ENCODE measurements around the gene PAK5. TPM values are rescaled to one million over a fixed set of nuclear protein-coding genes. Genes with fewer than 3 reads are reported as not detected.
A peak's percentile ranks its signal among the peaks of the same experiment; 100 is the strongest.

PAK5 gene
- polyA plus RNA-seq, 2 of the 4 experiments (the other 2 are of a cell fraction) = 0.01 TPM; not detected in 1

DNA sequence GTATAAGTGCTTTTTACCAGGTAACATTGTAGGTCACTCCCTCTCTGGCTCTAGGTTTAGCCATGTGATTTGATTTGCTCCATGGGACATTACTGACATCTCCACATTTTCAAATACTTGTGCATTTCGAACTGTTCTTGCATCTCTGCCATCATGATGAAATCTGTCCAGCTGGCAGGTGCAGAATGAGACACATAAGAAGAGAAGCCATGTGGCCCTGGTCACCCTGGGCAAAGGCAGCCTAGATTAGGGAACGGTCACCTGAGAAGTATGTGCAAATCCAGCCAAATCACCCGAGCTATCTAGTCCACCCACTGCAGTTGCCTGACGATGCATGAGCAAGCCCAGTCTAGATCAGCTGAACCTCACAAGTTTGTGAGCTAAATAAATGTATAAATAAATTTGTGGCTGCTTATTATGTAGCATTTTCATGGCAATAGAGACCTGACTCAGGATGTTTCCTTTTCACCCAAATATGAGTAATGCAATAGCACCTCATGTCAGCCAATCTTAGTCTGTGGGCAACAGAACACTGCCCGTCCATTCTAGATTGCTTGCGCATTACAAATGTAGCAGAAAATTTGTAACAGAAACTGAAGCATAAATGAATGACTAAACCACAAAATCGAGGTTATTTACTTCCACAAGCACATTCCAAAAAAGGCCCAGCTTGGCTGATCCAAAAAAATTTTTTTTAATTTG lies 115.2 kb downstream of the PAK5 start:
- Histone ChIP-seq H3K4me3 (no peak overlapping the region), H3K9me3 (no peaks in the 10 kb centered on the region), H3K4me2 (no peak overlapping the region), H3K27ac (no peak overlapping the region), H3K4me1 (no peaks in the 10 kb centered on the region)
- CTCF ChIA-PET = interaction anchor here (0.7 kb wide), 1 partner anchor 37 kb away, joined by 3 read pairs; no protein-coding TSS in a partner anchor
- WGBS (ENCODE audit: missing lambda C conversion rate) = 17% methylated on average over 7 of the region's 7 CpGs
- ATAC-seq = no peak
- POLR2A ChIA-PET = no interaction called here
- no peak for FAIRE-seq
- DNase-seq (ENCODE audit: low read depth in 1 of 2, low spot score in 1 of 2) = no peak
- TF ChIP-seq EHF (CRISPR knock-in tag; IDR thresholded peaks at IDR 0.05) = no peak
- TF ChIP-seq RCOR1 (IDR thresholded peaks at IDR 0.05; ENCODE audit: low read depth, low read length) = no peak

DNA sequence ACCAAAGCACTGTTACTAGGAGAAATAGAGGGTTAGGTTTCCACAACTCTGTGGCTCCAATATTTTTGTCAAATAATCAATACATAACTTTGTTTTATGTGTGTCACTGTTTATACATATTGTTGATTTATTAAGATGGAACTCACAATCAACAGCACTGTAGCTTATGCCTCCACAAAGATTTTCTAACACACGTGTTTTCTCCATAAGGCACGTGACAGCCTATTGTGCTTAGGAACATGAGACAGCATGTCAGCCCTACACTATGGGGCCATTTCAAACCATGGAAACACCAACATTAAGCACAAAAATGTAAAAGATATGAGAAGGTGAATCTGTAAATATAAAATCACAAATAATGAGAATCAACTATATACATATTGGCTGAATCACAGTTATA lies 127.0 kb downstream of the PAK5 start:
- H3K4me2 ChIP-seq = no peak overlapping the region
- POLR2A ChIA-PET = no interaction called here
- TF ChIP-seq HEYL (CRISPR knock-in tag; IDR thresholded peaks at IDR 0.05) (no peak), FOSB (CRISPR knock-in tag; IDR thresholded peaks at IDR 0.05) (no peak), BHLHE40 (IDR thresholded peaks at IDR 0.05; ENCODE audit: low read depth, low read length) (no peak), ZNF302 (CRISPR knock-in tag; IDR thresholded peaks at IDR 0.05) (no peak), MAFK (IDR thresholded peaks at IDR 0.05; ENCODE audit: partially characterized antibody) (no peak), ESRRA (IDR thresholded peaks at IDR 0.05; ENCODE audit: borderline replicate concordance, low read length) (no peak), CHD4 (IDR thresholded peaks at IDR 0.05; ENCODE audit: borderline replicate concordance) (no peak), CEBPB (IDR thresholded peaks at IDR 0.05) (no peak), PHF8 (IDR thresholded peaks at IDR 0.05; ENCODE audit: borderline replicate concordance, low read depth) (no peak), CHD2 (IDR thresholded peaks at IDR 0.05; ENCODE audit: low read length, partially characterized antibody) (no peak), FOSL2 (IDR thresholded peaks at IDR 0.05) (no peak), FOSL2 (CRISPR knock-in tag; IDR thresholded peaks at IDR 0.05) (no peak), HOXB13 (CRISPR knock-in tag; IDR thresholded peaks at IDR 0.05; ENCODE audit: low read depth) (no peak), KDM1A (IDR thresholded peaks at IDR 0.05; ENCODE audit: low read depth) (no peak)
- TF ChIP-seq, protein P1, sequence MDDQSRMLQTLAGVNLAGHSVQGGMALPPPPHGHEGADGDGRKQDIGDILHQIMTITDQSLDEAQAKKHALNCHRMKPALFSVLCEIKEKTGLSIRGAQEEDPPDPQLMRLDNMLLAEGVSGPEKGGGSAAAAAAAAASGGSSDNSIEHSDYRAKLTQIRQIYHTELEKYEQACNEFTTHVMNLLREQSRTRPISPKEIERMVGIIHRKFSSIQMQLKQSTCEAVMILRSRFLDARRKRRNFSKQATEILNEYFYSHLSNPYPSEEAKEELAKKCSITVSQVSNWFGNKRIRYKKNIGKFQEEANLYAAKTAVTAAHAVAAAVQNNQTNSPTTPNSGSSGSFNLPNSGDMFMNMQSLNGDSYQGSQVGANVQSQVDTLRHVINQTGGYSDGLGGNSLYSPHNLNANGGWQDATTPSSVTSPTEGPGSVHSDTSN (IDR thresholded peaks at IDR 0.05) = no peak
- TF ChIP-seq, protein P2, sequence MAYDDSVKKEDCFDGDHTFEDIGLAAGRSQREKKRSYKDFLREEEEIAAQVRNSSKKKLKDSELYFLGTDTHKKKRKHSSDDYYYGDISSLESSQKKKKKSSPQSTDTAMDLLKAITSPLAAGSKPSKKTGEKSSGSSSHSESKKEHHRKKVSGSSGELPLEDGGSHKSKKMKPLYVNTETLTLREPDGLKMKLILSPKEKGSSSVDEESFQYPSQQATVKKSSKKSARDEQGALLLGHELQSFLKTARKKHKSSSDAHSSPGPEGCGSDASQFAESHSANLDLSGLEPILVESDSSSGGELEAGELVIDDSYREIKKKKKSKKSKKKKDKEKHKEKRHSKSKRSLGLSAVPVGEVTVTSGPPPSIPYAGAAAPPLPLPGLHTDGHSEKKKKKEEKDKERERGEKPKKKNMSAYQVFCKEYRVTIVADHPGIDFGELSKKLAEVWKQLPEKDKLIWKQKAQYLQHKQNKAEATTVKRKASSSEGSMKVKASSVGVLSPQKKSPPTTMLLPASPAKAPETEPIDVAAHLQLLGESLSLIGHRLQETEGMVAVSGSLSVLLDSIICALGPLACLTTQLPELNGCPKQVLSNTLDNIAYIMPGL (CRISPR knock-in tag; IDR thresholded peaks at IDR 0.05; ENCODE audit: borderline replicate concordance) = no peak
- TF ChIP-seq, protein P3, sequence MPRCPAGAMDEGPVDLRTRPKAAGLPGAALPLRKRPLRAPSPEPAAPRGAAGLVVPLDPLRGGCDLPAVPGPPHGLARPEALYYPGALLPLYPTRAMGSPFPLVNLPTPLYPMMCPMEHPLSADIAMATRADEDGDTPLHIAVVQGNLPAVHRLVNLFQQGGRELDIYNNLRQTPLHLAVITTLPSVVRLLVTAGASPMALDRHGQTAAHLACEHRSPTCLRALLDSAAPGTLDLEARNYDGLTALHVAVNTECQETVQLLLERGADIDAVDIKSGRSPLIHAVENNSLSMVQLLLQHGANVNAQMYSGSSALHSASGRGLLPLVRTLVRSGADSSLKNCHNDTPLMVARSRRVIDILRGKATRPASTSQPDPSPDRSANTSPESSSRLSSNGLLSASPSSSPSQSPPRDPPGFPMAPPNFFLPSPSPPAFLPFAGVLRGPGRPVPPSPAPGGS (IDR thresholded peaks at IDR 0.05) = no peak
- TF ChIP-seq, protein P4, sequence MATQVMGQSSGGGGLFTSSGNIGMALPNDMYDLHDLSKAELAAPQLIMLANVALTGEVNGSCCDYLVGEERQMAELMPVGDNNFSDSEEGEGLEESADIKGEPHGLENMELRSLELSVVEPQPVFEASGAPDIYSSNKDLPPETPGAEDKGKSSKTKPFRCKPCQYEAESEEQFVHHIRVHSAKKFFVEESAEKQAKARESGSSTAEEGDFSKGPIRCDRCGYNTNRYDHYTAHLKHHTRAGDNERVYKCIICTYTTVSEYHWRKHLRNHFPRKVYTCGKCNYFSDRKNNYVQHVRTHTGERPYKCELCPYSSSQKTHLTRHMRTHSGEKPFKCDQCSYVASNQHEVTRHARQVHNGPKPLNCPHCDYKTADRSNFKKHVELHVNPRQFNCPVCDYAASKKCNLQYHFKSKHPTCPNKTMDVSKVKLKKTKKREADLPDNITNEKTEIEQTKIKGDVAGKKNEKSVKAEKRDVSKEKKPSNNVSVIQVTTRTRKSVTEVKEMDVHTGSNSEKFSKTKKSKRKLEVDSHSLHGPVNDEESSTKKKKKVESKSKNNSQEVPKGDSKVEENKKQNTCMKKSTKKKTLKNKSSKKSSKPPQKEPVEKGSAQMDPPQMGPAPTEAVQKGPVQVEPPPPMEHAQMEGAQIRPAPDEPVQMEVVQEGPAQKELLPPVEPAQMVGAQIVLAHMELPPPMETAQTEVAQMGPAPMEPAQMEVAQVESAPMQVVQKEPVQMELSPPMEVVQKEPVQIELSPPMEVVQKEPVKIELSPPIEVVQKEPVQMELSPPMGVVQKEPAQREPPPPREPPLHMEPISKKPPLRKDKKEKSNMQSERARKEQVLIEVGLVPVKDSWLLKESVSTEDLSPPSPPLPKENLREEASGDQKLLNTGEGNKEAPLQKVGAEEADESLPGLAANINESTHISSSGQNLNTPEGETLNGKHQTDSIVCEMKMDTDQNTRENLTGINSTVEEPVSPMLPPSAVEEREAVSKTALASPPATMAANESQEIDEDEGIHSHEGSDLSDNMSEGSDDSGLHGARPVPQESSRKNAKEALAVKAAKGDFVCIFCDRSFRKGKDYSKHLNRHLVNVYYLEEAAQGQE (IDR thresholded peaks at IDR 0.05) = no peak
- no peak overlapping the region for H3K27ac ChIP-seq
- WGBS (ENCODE audit: missing lambda C conversion rate) = 7% methylated on average over 2 of the region's 2 CpGs
- no peaks in the 10 kb centered on the region for H3K9me3 ChIP-seq
- CTCF ChIA-PET = no interaction called here
- FAIRE-seq (peak; percentile 51), ATAC-seq (no peak), DNase-seq (ENCODE audit: low read depth in 1 of 2, low spot score in 1 of 2) (no peak)
- H3K4me3 ChIP-seq = no peak overlapping the region
- no peaks in the 10 kb centered on the region for H3K4me1 ChIP-seq
